OCI-LY1 (cell line): ENCODE data around the gene SPINK9.

Experiments used
- H2AFZ ChIP-seq: fragments of 200-600 bp; sonication (generic), shearing (Covaris generic); 2 replicates; pipeline ENCODE4 v1.6.0; 2014; ENCODE audit warnings: antibody characterized with exemption, mild to moderate bottlenecking, low read length
- H3F3A ChIP-seq: fragments of 200-600 bp; sonication (generic), shearing (Covaris generic); 2 replicates; pipeline ENCODE4 v1.6.0; 2014; ENCODE audit warnings: mild to moderate bottlenecking, antibody characterized with exemption, low read length, moderate library complexity; ENCODE audit not compliant: insufficient read depth
- H3K27ac ChIP-seq: fragments of 200-600 bp; sonication (generic); 2 replicates; pipeline ENCODE4 v1.5.1; 2014; ENCODE audit warnings: low read length, mixed run types, mild to moderate bottlenecking, low read depth; ENCODE audit not compliant: poor library complexity, severe bottlenecking
- H3K27me3 ChIP-seq: fragments of 200-600 bp; sonication (generic); 2 replicates; pipeline ENCODE4 v1.6.0; 2014; ENCODE audit warnings: antibody characterized with exemption, mild to moderate bottlenecking, low read length, moderate library complexity; ENCODE audit not compliant: insufficient read depth
- H3K36me3 ChIP-seq: fragments of 200-600 bp; sonication (generic); 2 replicates; pipeline ENCODE4 v1.6.1; 2014; ENCODE audit warnings: mild to moderate bottlenecking, antibody characterized with exemption, low read length, moderate library complexity, mixed read lengths; ENCODE audit not compliant: insufficient read depth
- H3K4me1 ChIP-seq: fragments of 200-600 bp; sonication (generic); 2 replicates; pipeline ENCODE4 v1.5.1; 2014; ENCODE audit warnings: mild to moderate bottlenecking, low read length, moderate library complexity; ENCODE audit not compliant: insufficient read depth, severe bottlenecking
- H3K4me2 ChIP-seq: fragments of 200-600 bp; sonication (generic), shearing (Covaris generic); 2 replicates; pipeline ENCODE4 v1.6.1; 2014; ENCODE audit warnings: low read length
- H3K4me3 ChIP-seq: fragments of 200-600 bp; sonication (generic); 2 replicates; pipeline ENCODE4 v1.5.1; 2014; ENCODE audit warnings: low read length, low read depth, mild to moderate bottlenecking, mixed read lengths; ENCODE audit not compliant: poor library complexity, severe bottlenecking
- H3K79me2 ChIP-seq: fragments of 200-600 bp; shearing (Covaris generic); 2 replicates; pipeline ENCODE4 v1.6.1; 2016; ENCODE audit warnings: mixed run types, low read length, mixed read lengths; ENCODE audit not compliant: insufficient read depth
- H3K9ac ChIP-seq: fragments of 200-600 bp; sonication (generic), shearing (Covaris generic); 2 replicates; pipeline ENCODE4 v1.6.1; 2014; ENCODE audit warnings: mild to moderate bottlenecking, low read length, mixed read lengths
- H3K9me2 ChIP-seq: fragments of 200-600 bp; sonication (generic), shearing (Covaris generic); 2 replicates; pipeline ENCODE4 v1.6.1; 2014; ENCODE audit warnings: low read depth, mild to moderate bottlenecking, low read length, mixed read lengths
- H3K9me3 ChIP-seq: fragments of 200-600 bp; shearing (Covaris generic); 2 replicates; pipeline ENCODE4 v1.6.1; 2014; ENCODE audit warnings: low read length, mixed read lengths
- H4K20me1 ChIP-seq: fragments of 200-600 bp; sonication (generic), shearing (Covaris generic); 2 replicates; pipeline ENCODE4 v1.6.0; 2016; ENCODE audit warnings: mild to moderate bottlenecking, low read length; ENCODE audit not compliant: insufficient read depth
- EZH2 ChIP-seq: fragments of 200-600 bp; sonication (generic), shearing (Covaris generic); IDR thresholded peaks from 2 replicates; pipeline ENCODE4 v1.8.0; 2017; ENCODE audit warnings: borderline replicate concordance, mixed run types, mild to moderate bottlenecking, antibody characterized with exemption, low read length, moderate library complexity, mixed read lengths
- TF ChIP-seq, protein P1 (sequence below): fragments of 200-600 bp; sonication (generic), shearing (Covaris generic); IDR thresholded peaks from 2 replicates; pipeline ENCODE4 v1.5.1; 2017; ENCODE audit warnings: mild to moderate bottlenecking, antibody characterized with exemption, low read length, moderate library complexity, mixed read lengths

Gene SPINK9

DNA sequence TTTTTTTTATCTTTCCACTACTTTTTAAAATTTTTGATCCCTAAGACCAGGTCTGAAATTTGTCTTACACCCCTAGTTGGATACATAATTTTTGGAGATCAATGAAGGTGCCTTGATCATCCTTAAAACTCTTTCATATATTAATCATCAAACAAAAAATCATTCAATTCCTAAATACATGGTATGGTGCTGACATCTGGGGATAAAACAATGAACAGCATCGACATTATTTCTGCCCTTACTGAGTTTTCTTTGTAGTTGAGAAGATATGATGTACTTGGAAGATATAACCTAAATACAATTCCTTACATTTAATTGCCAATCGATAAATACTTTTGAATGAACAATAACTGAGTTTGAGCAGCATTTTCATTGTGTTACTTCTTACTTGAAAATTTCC is 18.3 kb downstream of the SPINK9 start:
- no peaks in the 10 kb centered on the region for H4K20me1 ChIP-seq
- H3K79me2 ChIP-seq, result no peaks in the 10 kb centered on the region
- no peak overlapping the region for H3K4me2 ChIP-seq
- no peaks in the 10 kb centered on the region for H3K36me3 ChIP-seq
- TF ChIP-seq EZH2, result no peak
- TF ChIP-seq, protein P1, sequence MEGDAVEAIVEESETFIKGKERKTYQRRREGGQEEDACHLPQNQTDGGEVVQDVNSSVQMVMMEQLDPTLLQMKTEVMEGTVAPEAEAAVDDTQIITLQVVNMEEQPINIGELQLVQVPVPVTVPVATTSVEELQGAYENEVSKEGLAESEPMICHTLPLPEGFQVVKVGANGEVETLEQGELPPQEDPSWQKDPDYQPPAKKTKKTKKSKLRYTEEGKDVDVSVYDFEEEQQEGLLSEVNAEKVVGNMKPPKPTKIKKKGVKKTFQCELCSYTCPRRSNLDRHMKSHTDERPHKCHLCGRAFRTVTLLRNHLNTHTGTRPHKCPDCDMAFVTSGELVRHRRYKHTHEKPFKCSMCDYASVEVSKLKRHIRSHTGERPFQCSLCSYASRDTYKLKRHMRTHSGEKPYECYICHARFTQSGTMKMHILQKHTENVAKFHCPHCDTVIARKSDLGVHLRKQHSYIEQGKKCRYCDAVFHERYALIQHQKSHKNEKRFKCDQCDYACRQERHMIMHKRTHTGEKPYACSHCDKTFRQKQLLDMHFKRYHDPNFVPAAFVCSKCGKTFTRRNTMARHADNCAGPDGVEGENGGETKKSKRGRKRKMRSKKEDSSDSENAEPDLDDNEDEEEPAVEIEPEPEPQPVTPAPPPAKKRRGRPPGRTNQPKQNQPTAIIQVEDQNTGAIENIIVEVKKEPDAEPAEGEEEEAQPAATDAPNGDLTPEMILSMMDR, result peak; percentile 16; the same call in 1 of the 2 replicates
- H3K9ac ChIP-seq, result no peak overlapping the region
- no peak overlapping the region for H3K27ac ChIP-seq
- H3K4me1 ChIP-seq, result peaks cover 5% of the 10 kb centered on the region
- no peaks in the 10 kb centered on the region for H3K9me3 ChIP-seq
- no peak overlapping the region for H3K4me3 ChIP-seq
- no peak overlapping the region for H2AFZ ChIP-seq
- no peaks in the 10 kb centered on the region for H3K27me3 ChIP-seq
- H3F3A ChIP-seq, result no peaks in the 10 kb centered on the region
- H3K9me2 ChIP-seq, result no peaks in the 10 kb centered on the region

DNA sequence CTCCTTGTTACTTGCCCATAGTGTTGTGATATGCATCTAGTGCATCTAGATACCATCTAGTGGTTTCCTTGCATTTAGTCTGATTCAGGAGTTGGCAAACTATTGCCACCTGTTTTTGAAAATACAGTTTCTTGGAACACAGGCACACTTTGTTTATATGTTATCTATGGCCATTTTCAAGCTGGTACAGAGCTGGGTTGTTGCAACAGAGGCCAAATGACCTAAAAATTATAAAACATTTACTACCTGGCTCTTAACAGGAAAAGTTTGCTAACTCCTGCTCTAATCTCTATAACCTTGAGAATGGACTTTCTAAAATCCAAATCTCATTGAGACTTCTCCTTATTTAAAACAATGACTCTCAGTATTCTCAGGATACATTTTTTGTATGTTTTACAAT is 29.0 kb downstream of the SPINK9 start:
- Histone ChIP-seq H3F3A (no peaks in the 10 kb centered on the region), H3K4me2 (no peak overlapping the region), H4K20me1 (no peaks in the 10 kb centered on the region), H3K27ac (no peak overlapping the region), H3K9ac (no peak overlapping the region), H3K9me2 (no peaks in the 10 kb centered on the region), H2AFZ (no peak overlapping the region), H3K4me1 (no peaks in the 10 kb centered on the region), H3K4me3 (no peak overlapping the region), H3K27me3 (no peaks in the 10 kb centered on the region), H3K9me3 (no peaks in the 10 kb centered on the region), H3K79me2 (no peaks in the 10 kb centered on the region), H3K36me3 (no peaks in the 10 kb centered on the region; the same call in 1 of the 2 replicates)
- TF ChIP-seq, protein P1, result no peak
- no peak for TF ChIP-seq EZH2

DNA sequence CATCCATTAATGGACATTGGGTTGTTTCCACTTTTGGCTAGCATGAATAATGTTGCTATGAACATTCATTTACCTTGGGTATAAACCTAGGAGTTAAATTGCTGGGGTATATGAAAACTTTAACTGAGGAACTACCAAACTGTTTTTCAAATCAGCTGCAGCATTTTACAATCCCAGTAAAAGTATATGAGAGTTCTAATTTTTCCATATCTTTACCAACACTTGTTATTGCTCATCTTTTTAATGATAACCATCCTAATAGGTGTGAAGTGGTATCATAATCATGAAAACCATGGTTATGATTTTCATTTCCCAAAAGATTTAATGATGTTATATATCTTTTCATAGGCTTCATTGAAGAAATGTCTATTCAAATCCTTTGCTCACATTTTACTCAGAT is 32.9 kb downstream of the SPINK9 start:
- Histone ChIP-seq H3F3A (no peaks in the 10 kb centered on the region), H3K4me1 (no peaks in the 10 kb centered on the region), H3K36me3 (no peaks in the 10 kb centered on the region; the same call in 1 of the 2 replicates), H3K79me2 (no peaks in the 10 kb centered on the region), H3K27me3 (no peaks in the 10 kb centered on the region), H4K20me1 (no peaks in the 10 kb centered on the region), H3K9me2 (no peaks in the 10 kb centered on the region), H3K9ac (no peak overlapping the region), H3K27ac (no peak overlapping the region), H3K4me2 (no peak overlapping the region), H2AFZ (no peak overlapping the region), H3K4me3 (no peak overlapping the region), H3K9me3 (0 out of 2 replicates have a peak, but pooled peaks cover 3% of the 10 kb centered on the region)
- TF ChIP-seq EZH2, result no peak
- TF ChIP-seq, protein P1, result no peak
